HepG2 (cell line): ENCODE results near the gene GPR4. TPM values are rescaled to one million over a fixed set of nuclear protein-coding genes. Genes with fewer than 3 reads are reported as not detected.

Experiments
- DMAP1 ChIP-seq: IDR thresholded peaks from 2 replicates; pipeline ENCODE4 v1.6.1; 2016
- ELF1 ChIP-seq: sonication (generic); formaldehyde crosslinking; IDR thresholded peaks from 2 replicates; pipeline ENCODE4 v1.4.0; 2020; ENCODE audit warnings: missing genetic modification reagents
- FOXC1 ChIP-seq: sonication (generic); formaldehyde crosslinking; IDR thresholded peaks from 2 replicates; pipeline ENCODE4 v1.8.0; 2022; ENCODE audit warnings: mild to moderate bottlenecking, missing genetic modification reagents, borderline replicate concordance
- IKZF4 ChIP-seq: sonication (generic); formaldehyde crosslinking; IDR thresholded peaks from 2 replicates; pipeline ENCODE4 v1.5.1; 2020; ENCODE audit warnings: borderline replicate concordance, mild to moderate bottlenecking, low read depth, missing genetic modification reagents; ENCODE audit errors: not compliant biosample characterization
- NCOA5 ChIP-seq: sonication (generic); formaldehyde crosslinking; IDR thresholded peaks from 2 replicates; pipeline ENCODE4 v1.4.0; 2020; ENCODE audit warnings: missing genetic modification reagents
- PCBP2 ChIP-seq: fragments of 200-400 bp; formaldehyde crosslinking; optimal IDR thresholded peaks from 2 replicates; pipeline ENCODE3; 2018; ENCODE audit warnings: low read length, low read depth; ENCODE audit not compliant: poor library complexity, severe bottlenecking
- REPIN1 ChIP-seq: sonication (generic); formaldehyde crosslinking; IDR thresholded peaks from 2 replicates; pipeline ENCODE4 v1.8.0; 2022; ENCODE audit warnings: missing genetic modification reagents, low read depth, mild to moderate bottlenecking, borderline replicate concordance
- SIN3A ChIP-seq: IDR thresholded peaks from 2 replicates; pipeline ENCODE4 v1.6.1; 2011; ENCODE audit warnings: low read depth, mild to moderate bottlenecking, control low read depth, low read length, borderline replicate concordance
- SMAD1 ChIP-seq: sonication (generic); formaldehyde crosslinking; IDR thresholded peaks from 2 replicates; pipeline ENCODE4 v1.4.0; 2020; ENCODE audit warnings: missing genetic modification reagents, low read depth, mild to moderate bottlenecking, borderline replicate concordance
- TOPORS ChIP-seq: sonication (generic); formaldehyde crosslinking; IDR thresholded peaks from 2 replicates; pipeline ENCODE4 v1.8.0; 2023; ENCODE audit warnings: mild to moderate bottlenecking, missing genetic modification reagents
- ZBED4 ChIP-seq: sonication (generic); formaldehyde crosslinking; IDR thresholded peaks from 2 replicates; pipeline ENCODE4 v1.4.0; 2020; ENCODE audit warnings: missing genetic modification reagents, borderline replicate concordance
- ZNF329 ChIP-seq: sonication (generic); formaldehyde crosslinking; IDR thresholded peaks from 2 replicates; pipeline ENCODE4 v1.9.0; 2021; ENCODE audit warnings: low read depth, mild to moderate bottlenecking, missing genetic modification reagents
- ZNF556 ChIP-seq: sonication (generic); formaldehyde crosslinking; IDR thresholded peaks from 2 replicates; pipeline ENCODE4 v1.4.0; 2020; ENCODE audit warnings: mild to moderate bottlenecking, missing genetic modification reagents, borderline replicate concordance
- ZNF687 ChIP-seq: sonication (generic); formaldehyde crosslinking; IDR thresholded peaks from 2 replicates; pipeline ENCODE4 v1.5.1; 2020; ENCODE audit warnings: mild to moderate bottlenecking, missing genetic modification reagents, moderate library complexity
- ZNF704 ChIP-seq: sonication (generic); formaldehyde crosslinking; IDR thresholded peaks from 2 replicates; pipeline ENCODE4 v1.8.1; 2023; ENCODE audit warnings: mild to moderate bottlenecking, inconsistent platforms, moderate library complexity, missing genetic modification reagents, borderline replicate concordance
- polyA plus RNA-seq, 8 experiments: library from polyadenylated mRNA; depleted of rRNA in 3 of 8; stranded (reverse) in 7 of 8; unstranded in 1 of 8; fragments of >200 nt; fragmentation: Illumina TruSeq in 4 of 8; extraction: Trizol in 4 of 8; gene quantifications; 2 replicates each; pipeline versions ENCODE4 v1.2.1 to v1.2.3, GENCODE V29; 2011 to 2016; ENCODE audit warnings: low read depth in 4 of 8, missing spikeins in 1 of 8, mixed read lengths in 1 of 8; ENCODE audit not compliant: insufficient read depth in 1 of 8
- total RNA-seq, 5 experiments: library from RNA; depleted of rRNA; stranded (reverse); fragments of >200 nt; fragmentation: Illumina TruSeq; extraction: Trizol; gene quantifications; 2 replicates each; pipeline ENCODE4 v1.2.3, GENCODE V29; 2016; ENCODE audit warnings: low read depth in 1 of 5

Gene GPR4
- total and polyA plus RNA-seq, 2 of the 13 experiments (the other 11 are each of a cell fraction or from before 2014, with no cell fraction given) = 0.15 TPM; not detected in 1

- TF ChIP-seq ZBED4 (CRISPR knock-in tag) = no peak
- TF ChIP-seq ZNF704 (CRISPR knock-in tag) = no peak
- no peak; the same call in 1 of the 2 replicates for TF ChIP-seq FOXC1 (CRISPR knock-in tag)
- TF ChIP-seq TOPORS (CRISPR knock-in tag) = peak; percentile 43; the same call in 1 of the 2 replicates
- TF ChIP-seq SMAD1 = peak; percentile 51; the same call in 1 of the 2 replicates
- peak; percentile 92 for TF ChIP-seq ZNF687 (CRISPR knock-in tag)
- peak; percentile 36; the same call in 1 of the 2 replicates for TF ChIP-seq ZNF556 (CRISPR knock-in tag)
- TF ChIP-seq IKZF4 (CRISPR knock-in tag) = no peak
- TF ChIP-seq REPIN1 = peak; percentile 63; the same call in 1 of the 2 replicates
- no peak; the same call in 1 of the 2 replicates for TF ChIP-seq ZNF329 (CRISPR knock-in tag)
- no peak for TF ChIP-seq PCBP2
- peak; percentile 98 for TF ChIP-seq ELF1 (CRISPR knock-in tag)
- TF ChIP-seq SIN3A = peak; percentile 33; the same call in 1 of the 2 replicates
- TF ChIP-seq DMAP1 (CRISPR knock-in tag) = peak; percentile 51; the same call in 1 of the 2 replicates
- no peak for TF ChIP-seq NCOA5 (CRISPR knock-in tag)
Observed at GRCh38 chr19:45584332-45585157, 17.5 kb downstream of the GPR4 start, which contains the start of gene OPA3 (continued).
